CD4-positive, alpha-beta T cell (primary cell): ENCODE measurements around the gene FLT1. TPM values are rescaled to one million over a fixed set of nuclear protein-coding genes. Genes with fewer than 3 reads are reported as not detected.

Experiments used
- ATAC-seq: fragments of 200-7000 bp; cut with Tn5 transposase; one replicate; pipeline ENCODE4 v1.10.0; 2022; ENCODE audit warnings: mild to moderate bottlenecking; ENCODE audit not compliant: poor library complexity
- CTCF ChIA-PET: fragments of 350-600 bp; sonication (Branson Sonifier 250); formaldehyde crosslinking; loops from one replicate; lab custom pipeline; 2021; ENCODE audit warnings: antibody characterized with exemption, inconsistent platforms; lab: Charles Lee
- POLR2A ChIA-PET: fragments of 350-600 bp; sonication (Branson Sonifier 250); formaldehyde crosslinking; loops from one replicate; lab custom pipeline; 2021; ENCODE audit warnings: antibody characterized with exemption, inconsistent platforms; lab: Charles Lee
- DNase-seq, 14 experiments: peaks; one replicate each; pipeline ENCODE4 v3.0.0-alpha.2; 2013 to 2020; ENCODE audit warnings: mixed read lengths in 2 of 14
- H3K27ac ChIP-seq, 2 donors: one replicate each; pipeline versions ENCODE4 v1.5.1 to v1.7.0; 2013; ENCODE audit warnings: low read length in 2 of 2, low read depth in 1 of 2, mild to moderate bottlenecking in 1 of 2
- H3K27me3 ChIP-seq, 2 experiments: 1 replicate in 1 of 2; 2 replicates in 1 of 2; pipeline versions ENCODE4 v1.6.1 to v1.7.0; 2013; ENCODE audit warnings: low read length in 2 of 2, control low read depth in 1 of 2, mild to moderate bottlenecking in 1 of 2, moderate library complexity in 1 of 2; ENCODE audit not compliant: insufficient read depth in 2 of 2, control insufficient read depth in 1 of 2
- H3K36me3 ChIP-seq: one replicate; pipeline ENCODE4 v1.6.1; 2013; ENCODE audit warnings: low read length, control low read depth; ENCODE audit not compliant: insufficient read depth
- H3K4me1 ChIP-seq: one replicate; pipeline ENCODE4 v1.6.1; 2013; ENCODE audit warnings: low read length, control low read depth; ENCODE audit not compliant: insufficient read depth
- H3K4me3 ChIP-seq: one replicate; pipeline ENCODE4 v1.5.1; 2013; ENCODE audit warnings: mild to moderate bottlenecking, low read length, moderate library complexity
- H3K9me3 ChIP-seq, 2 experiments: 1 replicate in 1 of 2; 2 replicates in 1 of 2; pipeline versions ENCODE4 v1.6.1 to v1.7.0; 2013; ENCODE audit warnings: low read length in 2 of 2, mild to moderate bottlenecking in 2 of 2, control low read depth in 1 of 2, moderate library complexity in 1 of 2; ENCODE audit not compliant: control insufficient read depth in 1 of 2, insufficient read depth in 1 of 2
- H3K27ac Mint-ChIP-seq: one replicate; pipeline ENCODE4 v1.8.0; 2020; ENCODE audit warnings: mixed read lengths
- H3K27me3 Mint-ChIP-seq: one replicate; pipeline ENCODE4 v1.8.0; 2021; ENCODE audit warnings: mixed read lengths
- H3K36me3 Mint-ChIP-seq: one replicate; pipeline ENCODE4 v1.8.0; 2021; ENCODE audit warnings: low read depth, mixed read lengths
- H3K4me1 Mint-ChIP-seq: one replicate; pipeline ENCODE4 v1.8.0; 2021; ENCODE audit warnings: low read depth, mixed read lengths
- H3K4me3 Mint-ChIP-seq: one replicate; pipeline ENCODE4 v1.8.0; 2020; ENCODE audit warnings: mild to moderate bottlenecking, mixed read lengths
- H3K9me3 Mint-ChIP-seq: one replicate; pipeline ENCODE4 v1.8.0; 2020; ENCODE audit warnings: mixed read lengths
- CTCF ChIP-seq: fragments of 200-600 bp; IDR thresholded peaks from one replicate; pipeline ENCODE4 v1.8.0; 2022; ENCODE audit warnings: antibody characterized with exemption, mild to moderate bottlenecking
- intact Hi-C, 2 experiments: fragments of 100-400 bp; cut with DNase I in 1 of 2; cut with micrococcal nuclease in 1 of 2; formaldehyde crosslinking; loops; one replicate each; pipeline versions ENCODE4 v1.15.1 to v1.9.0; 2023 to 2025; cut with DNase I, micrococcal nuclease
- total RNA-seq, 174 experiments: library from RNA in 2 of 174; stranded (reverse) in 2 of 174; gene quantifications; one replicate each; pipeline ENCODE4 v1.2.3 and lab custom pipeline; 2021 to 2026

Gene FLT1
- total RNA-seq, 2 experiments from 2014 or later = 1.1 to 1.2 TPM

- Histone ChIP-seq H3K9me3 (peaks cover 3 to 7% of the 10 kb centered on the region in 2 experiments), H3K27me3 (peaks cover 13 to 18% of the 10 kb centered on the region in 2 experiments), H3K4me1 (no peaks in the 10 kb centered on the region), H3K4me3 (no peak overlapping the region), H3K27ac (no peak overlapping the region), H3K36me3 (no peaks in the 10 kb centered on the region)
- Mint-ChIP-seq H3K4me3 (no peak overlapping the region), H3K36me3 (no peaks in the 10 kb centered on the region), H3K9me3 (no peaks in the 10 kb centered on the region), H3K4me1 (no peaks in the 10 kb centered on the region), H3K27ac (no peak overlapping the region), H3K27me3 (peaks cover 40% of the 10 kb centered on the region)
- ATAC-seq (no peak), DNase-seq (no peak)
- ChIA-PET CTCF (no interaction called here), POLR2A (no interaction called here)
- TF ChIP-seq CTCF = no peak
- intact Hi-C loops = no loop called here
Observed at GRCh38 chr13:28541966-28542365, 47.0 kb upstream of the FLT1 start.

- ATAC-seq (no peak), DNase-seq (no peak)
- H3K27ac ChIP-seq = no peak overlapping the region
- peaks cover 5 to 12% of the 10 kb centered on the region in 2 experiments for H3K9me3 ChIP-seq
- Mint-ChIP-seq H3K36me3 (no peaks in the 10 kb centered on the region), H3K27me3 (peaks cover 54% of the 10 kb centered on the region), H3K4me3 (no peak overlapping the region), H3K27ac (no peak overlapping the region), H3K9me3 (no peaks in the 10 kb centered on the region), H3K4me1 (no peaks in the 10 kb centered on the region)
- H3K4me1 ChIP-seq = no peaks in the 10 kb centered on the region
- ChIA-PET CTCF (no interaction called here), POLR2A (no interaction called here)
- H3K36me3 ChIP-seq = no peaks in the 10 kb centered on the region
- intact Hi-C loops = no loop called here
- no peak for TF ChIP-seq CTCF
- H3K27me3 ChIP-seq = peaks cover 14 to 20% of the 10 kb centered on the region in 2 experiments
- no peak overlapping the region for H3K4me3 ChIP-seq
Observed at GRCh38 chr13:28540612-28541011, 45.7 kb upstream of the FLT1 start.

GRCh38 chr13:28539625-28540286 lies 44.8 kb upstream of the FLT1 start:
- DNase-seq (no peak), ATAC-seq (no peak)
- Histone ChIP-seq H3K27me3 (peaks cover 14 to 24% of the 10 kb centered on the region in 2 experiments), H3K36me3 (no peaks in the 10 kb centered on the region), H3K4me3 (no peak overlapping the region), H3K9me3 (peaks cover 12 to 13% of the 10 kb centered on the region in 2 experiments), H3K27ac (no peak overlapping the region), H3K4me1 (no peaks in the 10 kb centered on the region)
- peaks cover 55% of the 10 kb centered on the region for H3K27me3 Mint-ChIP-seq
- ChIA-PET CTCF (no interaction called here), POLR2A (no interaction called here)
- H3K4me3 Mint-ChIP-seq = no peak overlapping the region
- H3K27ac Mint-ChIP-seq = no peak overlapping the region
- intact Hi-C loops = no loop called here
- no peaks in the 10 kb centered on the region for H3K4me1 Mint-ChIP-seq
- no peaks in the 10 kb centered on the region for H3K36me3 Mint-ChIP-seq
- H3K9me3 Mint-ChIP-seq = no peaks in the 10 kb centered on the region
- no peak for TF ChIP-seq CTCF
